IPS-NIHi7 (cell line): ENCODE measurements around the gene DMD.

Source experiments
- DNase-seq: peaks from one replicate; pipeline ENCODE4 v3.0.0; 2012; ENCODE audit warnings: mixed read lengths; ENCODE audit errors: extremely low spot score

The DMD gene

DNA sequence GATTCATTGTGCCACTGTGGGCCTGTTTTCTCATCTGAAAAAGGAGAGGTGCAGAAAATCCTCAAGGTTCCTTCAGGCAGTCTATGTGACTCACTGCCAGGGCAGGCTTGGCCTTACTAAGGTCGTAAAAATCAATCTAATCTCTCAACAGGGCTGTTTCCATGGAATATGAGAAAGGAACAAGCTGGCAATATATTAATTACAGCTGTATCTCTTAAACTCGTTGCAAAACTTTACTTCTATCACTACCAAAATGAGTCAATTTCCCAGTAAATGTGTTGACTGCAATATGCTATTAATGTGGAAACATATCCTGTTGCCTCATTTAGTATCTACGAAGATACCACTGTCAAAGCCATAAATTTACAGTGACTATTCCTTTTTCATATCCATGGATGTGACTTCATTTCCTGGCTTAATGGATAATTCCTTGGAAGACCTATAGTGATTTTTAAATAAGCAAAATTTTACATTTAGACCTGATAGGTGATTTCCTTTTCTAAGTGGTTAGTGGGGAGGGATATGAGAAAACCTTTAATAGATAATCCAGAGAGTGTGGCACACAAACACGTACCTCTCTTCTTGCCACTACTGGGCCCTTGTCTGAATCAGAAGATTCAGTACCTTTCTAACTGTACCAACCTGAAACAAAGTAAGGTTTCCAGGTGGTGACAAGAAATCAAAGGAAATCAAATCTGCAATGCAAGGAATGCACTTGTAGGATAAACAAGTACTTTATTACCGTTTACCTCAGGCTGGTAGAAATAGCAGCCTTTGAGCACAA is 2012.1 kb downstream of the DMD start:
- DNase-seq = no peak

GRCh38 chrX:31190221-31190975 is 2021.0 kb downstream of the DMD start:
- DNase-seq = no peak

DNA sequence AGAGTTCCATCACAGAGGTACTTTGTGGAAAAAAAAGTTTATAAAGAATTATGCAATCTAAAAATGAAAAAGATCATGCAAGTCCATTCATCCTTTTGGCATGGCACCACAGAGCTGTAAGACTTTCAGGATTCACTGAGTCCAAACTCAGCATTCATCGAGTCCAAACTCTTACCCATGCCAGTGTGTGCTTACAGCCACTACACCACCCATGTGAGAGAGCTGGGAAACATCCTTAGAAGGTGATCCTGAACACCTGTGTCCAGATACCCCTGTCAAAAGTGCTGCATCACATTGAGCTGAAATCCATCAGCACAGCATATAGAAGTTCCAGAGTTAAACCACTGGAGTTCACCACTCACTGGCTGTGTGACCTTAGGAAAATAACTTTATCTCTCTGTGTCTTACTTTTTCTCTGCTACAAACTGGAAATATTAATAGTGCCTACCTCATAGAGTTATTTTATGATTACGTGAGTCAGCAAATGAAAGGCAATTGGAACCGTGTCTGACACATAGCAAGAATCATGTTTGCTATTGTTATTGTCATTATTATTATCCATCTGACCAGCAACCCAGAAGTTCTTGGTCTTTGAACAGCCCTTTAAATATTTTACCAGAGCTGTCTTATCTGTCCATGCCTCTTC is 2024.5 kb downstream of the DMD start:
- no peak for DNase-seq

GRCh38 chrX:31185884-31186283 is 2025.5 kb downstream of the DMD start:
- DNase-seq = no peak

GRCh38 chrX:31181377-31182000 is 2029.9 kb downstream of the DMD start:
- DNase-seq = no peak

GRCh38 chrX:31179203-31179602 is 2032.1 kb downstream of the DMD start:
- no peak for DNase-seq

- DNase-seq = no peak
Measured at GRCh38 chrX:31178769-31179125, 2032.6 kb downstream of the DMD start.

DNA sequence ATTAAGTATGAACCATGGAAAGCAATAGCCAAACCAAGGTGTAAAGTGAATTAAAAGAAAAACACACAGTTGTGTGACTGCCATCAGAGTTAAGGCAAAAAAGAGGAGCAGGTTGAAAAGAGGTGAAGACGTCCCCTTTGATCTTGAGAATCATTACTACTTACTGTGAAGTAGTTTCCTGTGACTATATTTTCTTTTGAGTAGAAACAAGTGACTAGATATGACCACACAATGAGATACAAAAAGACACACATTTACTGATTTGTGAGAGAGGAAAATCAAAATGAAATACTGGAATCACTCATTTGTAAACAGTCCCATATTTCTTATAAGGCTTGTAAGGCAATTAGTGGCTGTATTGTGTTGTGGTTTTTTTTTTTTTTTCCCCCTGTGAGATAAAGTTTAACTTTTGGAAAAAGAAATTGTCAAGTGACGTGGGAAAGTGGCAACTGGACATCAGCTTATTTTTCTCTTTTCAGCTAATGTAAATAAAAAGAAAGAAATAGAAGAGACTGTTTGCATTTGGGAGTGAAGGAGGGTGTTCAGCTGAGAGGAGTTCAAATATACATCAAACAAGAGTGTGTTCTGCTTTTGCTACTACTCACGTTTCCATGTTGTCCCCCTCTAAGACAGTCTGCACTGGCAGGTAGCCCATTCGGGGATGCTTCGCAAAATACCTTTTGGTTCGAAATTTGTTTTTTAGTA is 2033.1 kb downstream of the DMD start:
- no peak for DNase-seq

DNA sequence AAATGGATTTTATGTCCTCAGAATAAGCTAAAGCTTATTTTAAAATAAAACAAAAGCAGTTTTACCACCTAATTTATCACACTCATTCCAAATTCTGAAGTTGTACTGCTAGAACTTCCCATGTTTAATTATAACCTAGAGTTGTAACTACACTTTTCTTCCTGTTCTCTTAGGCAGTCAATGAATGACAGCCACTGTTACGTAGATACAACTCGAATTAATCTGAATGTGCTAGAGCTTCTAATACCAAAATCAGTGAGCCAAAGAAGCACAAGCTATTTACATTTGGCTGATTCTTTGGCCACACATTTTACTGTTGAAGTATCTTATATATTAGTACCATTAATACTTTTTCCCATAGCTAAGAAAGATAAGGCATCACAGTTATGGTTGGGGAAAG is 2040.6 kb downstream of the DMD start:
- DNase-seq = no peak

DNA sequence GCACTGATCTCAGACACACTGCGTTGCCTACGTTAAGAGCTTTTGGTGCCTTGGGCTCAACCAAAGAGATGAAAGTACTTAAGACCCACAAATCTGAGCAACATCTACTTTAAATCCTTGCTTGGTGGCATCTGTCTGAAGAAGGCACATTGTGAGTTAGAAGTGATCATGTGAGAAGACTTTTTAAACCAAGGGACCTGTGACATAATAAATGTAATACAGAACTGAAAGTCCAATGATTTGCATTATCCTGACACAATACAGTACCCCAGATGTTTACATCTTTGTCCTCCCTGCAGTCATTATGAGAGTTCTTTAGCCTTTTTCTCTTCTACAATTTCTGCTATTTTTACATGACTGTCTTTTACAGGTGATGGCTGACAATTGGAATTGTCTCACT is 2042.8 kb downstream of the DMD start:
- DNase-seq = no peak

DNA sequence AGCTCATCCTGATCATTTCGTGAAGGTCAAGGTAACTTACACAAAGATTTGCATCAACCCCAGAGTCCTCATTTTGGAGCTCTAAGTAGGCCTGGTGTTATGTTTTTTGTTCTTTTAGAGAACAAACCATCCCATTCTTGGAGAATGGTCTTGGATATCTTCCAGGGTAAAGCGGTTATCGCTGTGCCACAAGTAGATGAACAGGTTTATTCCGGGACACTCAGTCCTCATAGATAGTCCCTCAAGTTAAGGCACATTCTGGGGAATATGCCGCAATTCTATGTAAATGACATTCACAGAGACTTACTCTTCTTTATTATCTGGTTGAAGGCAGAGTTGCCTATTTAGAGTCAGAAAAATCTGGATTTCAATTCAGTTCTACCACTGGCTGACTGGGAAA is 2044.5 kb downstream of the DMD start:
- DNase-seq = no peak

DNA sequence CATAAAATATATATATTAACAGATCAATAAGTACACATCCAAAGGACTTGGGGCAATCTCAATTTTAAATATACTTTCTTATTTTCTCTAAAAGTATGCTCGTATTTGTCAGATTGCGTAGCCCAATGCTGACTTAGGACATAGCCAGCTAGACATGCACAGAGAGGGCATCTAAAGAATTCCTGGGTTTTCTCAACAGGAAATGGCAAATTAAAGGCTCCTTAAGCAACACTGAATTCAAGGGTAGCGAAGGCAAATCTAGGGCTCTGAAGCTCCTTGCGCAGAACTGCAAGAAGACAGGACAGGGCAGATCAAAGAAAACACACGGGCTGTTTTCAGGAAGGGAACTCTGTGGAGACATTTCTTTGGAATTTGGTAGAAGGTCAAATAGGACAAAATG is 2044.9 kb downstream of the DMD start:
- no peak for DNase-seq

DNA sequence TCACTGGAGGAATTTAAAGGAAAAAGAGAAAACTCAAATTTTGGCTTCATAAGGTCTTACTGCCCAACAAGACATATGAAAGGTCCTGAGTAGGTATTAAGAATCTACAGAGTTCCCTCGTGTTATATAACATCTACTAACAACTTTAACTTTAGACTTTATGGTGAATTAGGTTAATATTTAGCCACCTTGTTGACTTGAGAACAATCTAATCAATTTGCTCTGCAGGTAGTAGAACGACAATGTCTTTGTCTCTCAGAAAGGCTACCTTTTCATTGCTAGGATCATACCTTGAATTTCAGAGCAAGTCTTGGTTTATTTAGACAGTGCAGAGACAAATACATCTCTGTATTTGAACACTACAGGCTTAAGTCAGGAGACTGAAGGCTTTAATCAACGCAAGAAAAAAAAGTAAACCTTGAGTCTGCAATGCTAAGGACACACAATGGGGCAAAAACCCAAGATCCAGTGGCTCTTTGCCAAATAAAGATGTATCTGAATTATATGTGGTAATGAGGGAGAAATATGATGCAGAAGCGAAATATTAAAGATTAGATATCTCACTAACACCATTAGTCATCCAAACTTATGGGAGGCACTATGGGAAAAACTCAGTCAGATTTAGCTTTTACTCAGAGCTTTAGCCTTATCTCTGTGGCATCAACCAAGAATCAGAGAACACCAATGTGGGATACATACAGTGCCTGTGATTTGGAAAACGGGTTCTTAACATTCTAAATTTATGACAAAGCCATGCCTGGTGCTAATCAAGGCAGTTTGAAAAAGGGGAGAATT is 2045.9 kb downstream of the DMD start:
- DNase-seq = no peak

DNA sequence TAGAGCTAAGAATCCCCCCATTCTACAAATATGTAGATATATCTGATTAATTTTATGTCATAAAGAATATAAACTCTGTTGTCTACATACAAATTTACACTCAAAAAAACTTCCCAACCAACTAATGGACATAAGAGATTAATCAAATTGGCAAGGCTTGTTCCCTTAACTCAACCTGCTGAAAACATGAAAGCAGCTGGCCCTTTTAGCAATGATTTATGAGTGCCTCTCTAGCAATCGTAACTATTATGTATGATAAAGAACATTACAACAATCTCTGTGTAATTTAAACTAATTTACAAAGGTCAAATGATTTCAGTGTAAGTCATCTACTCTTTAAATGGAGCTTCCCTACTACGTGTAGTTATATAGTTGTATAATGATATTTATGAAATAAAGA is 2056.4 kb downstream of the DMD start:
- no peak for DNase-seq

GRCh38 chrX:31153475-31154047 is 2057.8 kb downstream of the DMD start:
- DNase-seq = no peak

GRCh38 chrX:31147175-31147574 is 2064.2 kb downstream of the DMD start:
- no peak for DNase-seq

DNA sequence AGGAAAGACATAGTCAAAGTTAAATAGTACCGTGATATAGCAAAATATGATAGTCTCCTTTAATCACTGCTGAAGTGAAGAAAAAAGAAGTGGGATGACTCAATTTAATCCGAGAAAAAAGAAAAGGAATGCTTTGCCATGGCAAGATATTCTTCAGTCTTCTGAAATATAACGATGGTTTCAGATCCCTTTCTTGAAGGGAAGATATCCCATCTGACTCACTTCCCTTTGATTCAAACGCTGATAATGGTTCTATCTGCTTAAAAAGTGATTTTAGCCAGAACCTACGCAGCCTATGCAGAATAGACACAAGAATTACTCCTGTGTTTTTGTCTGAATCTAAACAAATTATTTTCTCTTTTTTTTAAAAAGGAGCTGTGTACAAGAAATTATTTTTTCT is 2071.4 kb downstream of the DMD start:
- no peak for DNase-seq

- no peak for DNase-seq
Measured at GRCh38 chrX:31138124-31138523, 2073.2 kb downstream of the DMD start.

DNA sequence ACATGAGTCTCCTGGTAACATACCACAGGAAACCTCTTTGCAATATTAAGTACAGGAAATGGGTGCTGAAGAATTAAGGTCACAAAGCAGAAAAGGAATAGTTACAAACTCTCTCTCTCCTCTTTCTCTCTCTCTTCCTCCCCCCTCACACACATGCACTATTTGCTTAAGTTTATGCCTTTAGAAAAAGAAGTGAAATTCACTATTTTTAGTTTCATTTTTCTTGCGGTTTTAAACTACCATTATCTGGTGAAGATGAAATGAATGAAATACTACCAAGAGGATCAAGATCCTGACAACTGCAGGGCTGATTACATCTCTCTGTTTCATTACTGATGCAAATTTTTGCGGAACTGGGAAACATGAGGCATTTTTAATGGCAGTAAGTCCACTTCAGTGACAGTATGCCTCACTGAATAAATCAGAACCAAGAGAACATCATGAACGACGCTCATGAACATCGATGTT is 2075.2 kb downstream of the DMD start:
- no peak for DNase-seq

DNA sequence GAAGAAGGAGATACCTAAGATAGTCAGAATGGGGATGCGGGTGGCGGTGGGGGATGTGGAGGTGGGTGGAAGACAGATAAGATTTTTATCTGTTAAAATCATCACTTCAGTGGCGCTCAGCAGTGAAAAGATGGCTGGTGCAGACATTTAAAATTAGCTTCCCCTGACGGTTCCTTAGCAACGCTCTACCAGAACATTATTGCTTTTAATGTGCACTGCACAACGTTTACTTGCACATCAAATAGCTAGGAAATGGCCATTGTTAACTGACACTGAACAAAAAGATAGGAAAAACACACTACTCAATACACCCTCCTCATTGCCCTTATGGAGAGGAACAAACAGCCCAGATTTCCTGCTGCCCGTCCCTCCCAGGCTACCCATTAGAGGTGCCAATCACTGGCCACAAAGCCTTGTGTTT is 2078.5 kb downstream of the DMD start:
- DNase-seq = no peak
